Posterior vena cava (tissue), 2 donors: ENCODE results near the gene CNKSR1. TPM values are rescaled to one million over a fixed set of nuclear protein-coding genes. Genes with fewer than 3 reads are reported as not detected.

Experiments used
- DNase-seq: peaks from one replicate; pipeline ENCODE4 v3.0.0-alpha.2; 2020; ENCODE audit warnings: low spot score
- intact Hi-C, 2 donors: fragments of 100-400 bp; cut with DNase I; formaldehyde crosslinking; loops; one replicate each; pipeline versions ENCODE4 v1.14.1 to v1.14.2; 2022 to 2023
- total RNA-seq, 2 donors: library from RNA; stranded (reverse); fragmentation: NEBNext Ultra II Directional; extraction: Animal tissue kit (Norgen Biotek cat#: 25700); gene quantifications; one replicate each; pipeline ENCODE4 v1.2.1, GENCODE V29; 2021
- donor health status: DM: yes; HTN: yes; CAD: no.
- donor health status: DM: yes; HTN: yes; CAD: no.

Gene CNKSR1
- total RNA-seq, 2 donors from 2014 or later: 0.32 to 2.4 TPM

DNA sequence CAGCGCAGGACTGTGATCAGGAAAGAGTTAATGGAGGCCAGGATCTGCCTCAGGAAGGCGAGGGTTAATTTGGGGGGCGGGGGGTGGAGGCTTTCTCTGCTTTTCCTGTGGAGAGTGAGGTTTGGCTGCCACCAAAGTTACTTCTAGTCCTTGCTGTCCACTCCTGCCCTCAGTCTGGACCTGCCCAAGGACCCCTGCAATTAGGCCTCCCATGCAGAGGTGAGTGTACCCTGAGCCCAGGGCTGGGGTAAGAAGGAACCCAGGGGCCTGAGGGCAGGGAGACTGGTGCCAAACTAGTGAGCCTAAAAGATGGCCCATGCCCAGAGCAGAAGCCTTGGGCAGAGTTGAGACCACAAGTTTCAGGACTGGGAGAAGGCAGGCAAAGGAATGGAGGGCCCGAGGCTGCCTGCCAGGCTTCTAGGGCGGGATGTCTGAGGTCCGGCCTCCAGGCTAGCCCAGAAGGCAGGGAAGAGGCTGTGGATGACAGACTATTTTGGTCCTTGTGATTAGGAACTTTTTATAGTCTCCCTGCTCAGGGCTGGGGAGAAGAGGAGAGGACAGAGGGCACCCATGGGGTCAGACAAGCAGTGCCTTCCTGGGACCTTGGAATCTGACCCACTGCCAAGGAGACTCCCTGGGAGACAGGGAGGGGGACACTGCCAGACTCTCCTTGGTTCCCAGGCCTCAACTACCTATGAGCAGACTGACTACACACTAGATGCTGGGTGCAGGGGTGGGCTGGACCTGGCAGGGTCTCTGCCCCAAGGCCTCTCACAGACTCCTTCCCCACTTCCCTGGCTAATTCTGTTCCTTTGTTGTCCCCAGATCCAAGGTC lies 18.2 kb upstream of the CNKSR1 start, which contains the start of gene FAM110D:
Gene FAM110D, plus strand, starts transcription at position 172 of the 835 bp plus-strand sequence. CDS start 2,213 bp downstream, outside the sequence.
- peak; percentile 62 for DNase-seq
- intact Hi-C loops: no loop called here

DNA sequence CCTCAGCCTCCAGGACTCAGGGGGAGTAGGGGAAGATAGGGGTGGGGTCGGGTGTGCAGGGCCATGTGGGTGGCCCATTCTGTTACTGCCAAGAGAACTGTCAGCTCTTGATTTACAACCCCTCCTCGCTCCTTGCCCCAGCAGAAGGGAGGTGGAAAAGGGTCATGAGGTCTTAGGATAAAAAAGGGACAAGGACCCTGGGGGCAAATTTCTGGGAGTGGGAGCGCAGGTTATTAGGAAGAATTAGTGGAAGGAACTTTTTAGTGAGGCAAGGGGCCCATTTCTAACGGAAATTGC lies 17.6 kb upstream of the CNKSR1 start:
- intact Hi-C loops: loop anchor here in 1 of 2 donors (5.0 kb wide), 1 partner anchor 52 kb away; no protein-coding TSS in a partner anchor
- no peak for DNase-seq

DNA sequence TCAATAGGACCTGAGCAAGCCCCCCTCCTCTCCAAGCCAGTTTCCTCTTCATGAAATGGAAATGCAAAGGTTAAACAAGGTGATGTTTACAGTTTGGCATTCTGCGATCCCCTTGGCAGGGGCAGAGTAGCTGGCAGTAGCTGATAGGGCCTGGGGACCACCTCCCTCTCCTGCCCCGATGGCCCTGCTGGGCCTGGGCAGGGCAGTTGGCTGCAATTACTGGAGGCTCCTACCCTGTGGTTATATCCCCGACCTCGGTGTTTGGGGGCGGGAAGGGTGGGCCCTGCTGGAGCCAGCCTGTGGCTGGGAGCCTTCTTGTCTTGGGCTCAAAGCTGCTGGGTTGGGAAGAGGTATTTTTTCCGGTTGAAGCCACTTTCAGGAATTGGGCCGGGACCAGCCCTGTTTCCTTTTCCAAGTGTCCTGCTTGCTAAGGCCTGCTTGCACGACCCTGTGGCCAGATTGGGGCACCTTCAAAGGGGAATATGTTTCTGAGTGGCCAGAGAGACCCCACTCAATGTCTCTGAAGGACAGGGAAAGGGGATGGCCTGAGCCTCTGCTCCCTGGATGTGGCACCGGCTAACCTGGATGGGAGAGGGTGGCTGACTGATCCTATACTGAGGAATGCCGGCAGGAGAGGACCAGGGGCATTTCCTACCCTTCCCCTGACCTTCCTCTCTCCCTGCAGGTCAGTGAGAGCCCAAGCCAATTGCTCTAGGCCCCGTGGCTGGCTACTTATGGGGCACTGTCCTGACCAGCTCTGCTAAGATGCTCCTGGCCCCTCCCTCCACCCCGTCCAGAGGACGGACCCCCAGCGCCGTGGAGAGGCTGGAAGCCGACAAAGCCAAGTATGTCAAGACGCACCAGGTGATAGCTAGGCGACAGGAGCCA lies 16.5 kb upstream of the CNKSR1 start:
- DNase-seq: peak; percentile 31
- intact Hi-C loops: loop anchor here in 1 of 2 donors (5.0 kb wide), 1 partner anchor 53 kb away; no protein-coding TSS in a partner anchor

DNA sequence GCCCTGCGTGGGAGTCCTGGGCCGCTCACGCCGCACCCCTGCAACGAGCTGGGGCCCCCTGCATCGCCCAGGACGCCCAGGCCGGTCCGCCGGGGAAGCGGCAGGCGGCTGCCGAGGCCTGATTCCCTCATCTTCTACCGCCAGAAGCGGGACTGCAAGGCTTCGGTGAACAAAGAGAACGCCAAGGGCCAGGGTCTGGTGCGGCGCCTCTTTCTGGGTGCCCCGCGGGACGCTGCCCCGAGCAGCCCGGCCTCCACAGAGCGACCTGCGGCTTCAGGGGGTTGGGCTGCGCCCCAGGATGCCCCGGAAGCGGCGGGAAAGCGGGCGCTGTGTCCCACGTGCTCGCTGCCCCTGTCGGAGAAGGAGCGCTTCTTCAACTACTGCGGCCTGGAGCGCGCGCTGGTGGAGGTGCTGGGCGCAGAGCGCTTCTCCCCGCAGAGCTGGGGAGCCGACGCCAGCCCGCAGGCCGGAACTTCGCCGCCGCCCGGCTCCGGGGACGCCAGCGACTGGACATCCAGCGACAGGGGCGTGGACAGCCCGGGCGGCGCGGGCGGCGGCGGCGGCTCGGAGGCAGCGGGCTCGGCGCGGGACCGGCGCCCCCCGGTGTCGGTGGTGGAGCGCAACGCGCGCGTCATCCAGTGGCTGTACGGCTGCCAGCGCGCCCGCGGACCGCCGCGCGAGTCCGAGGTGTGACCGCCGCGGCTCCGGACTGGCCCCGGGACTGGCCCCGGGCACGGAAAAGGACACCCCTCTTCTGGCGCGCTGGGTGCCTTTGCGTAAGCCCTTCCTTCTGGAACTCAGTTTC lies 15.7 kb upstream of the CNKSR1 start:
- DNase-seq: peak; percentile 87
- intact Hi-C loops: loop anchor here in 1 of 2 donors (5.0 kb wide), 1 partner anchor 54 kb away; no protein-coding TSS in a partner anchor

DNA sequence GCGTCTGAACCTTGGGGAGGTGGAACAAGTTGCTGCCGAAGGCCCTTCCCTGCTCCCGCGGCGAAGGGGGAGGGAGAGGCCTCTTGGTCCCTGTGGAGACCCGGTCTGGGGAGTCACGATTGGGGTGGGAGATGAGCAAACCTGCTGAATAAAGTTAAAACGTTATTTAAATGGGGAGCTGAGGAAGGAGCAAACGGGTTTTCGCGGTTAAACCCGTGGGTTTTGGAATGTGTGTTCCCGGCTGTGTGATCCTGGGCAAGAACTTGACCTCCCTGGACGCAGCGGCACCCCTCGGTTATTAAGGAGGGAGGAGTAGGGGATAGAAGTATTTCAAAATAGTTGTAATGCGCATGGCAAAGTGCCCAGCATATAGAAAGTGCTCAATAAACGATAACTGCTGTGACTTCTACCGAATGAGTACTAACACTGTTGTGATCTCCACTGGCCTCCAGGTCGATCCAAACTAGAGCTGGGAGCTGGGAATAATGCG lies 15.0 kb upstream of the CNKSR1 start:
- no peak for DNase-seq
- intact Hi-C loops: loop anchor here in 1 of 2 donors (5.0 kb wide), 1 partner anchor 55 kb away; no protein-coding TSS in a partner anchor

DNA sequence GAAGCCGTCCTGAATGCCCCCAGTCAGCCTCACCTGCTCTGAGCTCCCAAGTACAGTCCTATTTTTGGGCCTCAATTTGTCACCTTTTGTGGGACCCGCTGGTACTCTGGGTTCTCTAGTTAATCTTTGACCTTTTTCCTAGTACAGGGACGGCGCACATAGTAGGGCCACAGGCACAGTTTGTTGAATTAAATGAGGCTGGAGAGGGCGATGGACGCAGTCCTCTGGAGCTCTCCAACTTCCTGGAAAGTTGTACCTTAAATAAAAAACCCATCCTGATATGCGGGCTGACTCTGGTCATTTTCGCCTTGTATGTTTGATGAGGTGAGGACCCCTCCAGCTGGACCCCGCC lies 13.6 kb upstream of the CNKSR1 start:
- DNase-seq: no peak
- intact Hi-C loops: loop anchor here in 1 of 2 donors (5.0 kb wide), 1 partner anchor 56 kb away; no protein-coding TSS in a partner anchor

DNA sequence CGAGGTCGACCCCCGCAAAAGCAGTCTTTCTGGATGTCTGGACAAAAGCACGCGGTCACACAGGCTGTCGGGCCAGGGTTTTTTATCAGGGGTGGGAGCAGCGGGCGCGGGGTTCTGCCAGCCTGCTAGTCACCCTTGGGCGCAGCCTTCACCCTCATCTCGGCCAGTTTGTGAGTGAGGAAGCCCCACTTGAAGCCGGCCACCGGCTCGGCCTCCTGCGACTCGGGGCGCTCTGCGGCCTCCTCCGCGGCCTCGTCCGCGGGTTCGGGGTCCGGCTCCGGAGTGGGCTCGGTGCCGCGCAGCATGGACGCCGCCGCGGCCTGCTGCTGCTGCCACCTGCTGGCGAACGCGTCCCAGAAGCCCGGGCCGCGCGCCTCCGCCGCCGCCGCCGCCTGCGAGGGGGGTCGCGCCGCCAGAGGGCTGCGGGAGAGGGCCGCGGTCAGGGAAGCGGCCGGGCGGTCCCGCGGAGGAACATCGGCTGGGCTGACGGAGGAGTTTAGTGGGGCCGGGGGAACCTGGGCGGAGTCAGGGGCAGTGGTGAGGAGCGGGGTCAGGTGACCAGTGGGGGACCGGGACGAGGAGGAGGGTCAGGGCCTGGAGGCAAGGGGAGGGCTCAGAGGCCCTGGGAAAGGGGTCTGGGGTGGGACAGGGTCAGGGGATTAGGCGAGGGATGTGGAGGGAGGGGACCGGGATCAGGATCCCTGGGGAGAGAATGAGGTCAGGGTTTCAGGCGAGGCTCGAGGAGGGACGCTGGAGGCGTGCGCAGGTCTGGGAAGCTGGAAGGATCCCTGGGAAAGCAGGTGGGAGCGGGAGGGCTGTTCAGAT lies 13.0 kb upstream of the CNKSR1 start:
- intact Hi-C loops: loop anchor here in 1 of 2 donors (5.0 kb wide), 1 partner anchor 57 kb away; no protein-coding TSS in a partner anchor
- no peak for DNase-seq

DNA sequence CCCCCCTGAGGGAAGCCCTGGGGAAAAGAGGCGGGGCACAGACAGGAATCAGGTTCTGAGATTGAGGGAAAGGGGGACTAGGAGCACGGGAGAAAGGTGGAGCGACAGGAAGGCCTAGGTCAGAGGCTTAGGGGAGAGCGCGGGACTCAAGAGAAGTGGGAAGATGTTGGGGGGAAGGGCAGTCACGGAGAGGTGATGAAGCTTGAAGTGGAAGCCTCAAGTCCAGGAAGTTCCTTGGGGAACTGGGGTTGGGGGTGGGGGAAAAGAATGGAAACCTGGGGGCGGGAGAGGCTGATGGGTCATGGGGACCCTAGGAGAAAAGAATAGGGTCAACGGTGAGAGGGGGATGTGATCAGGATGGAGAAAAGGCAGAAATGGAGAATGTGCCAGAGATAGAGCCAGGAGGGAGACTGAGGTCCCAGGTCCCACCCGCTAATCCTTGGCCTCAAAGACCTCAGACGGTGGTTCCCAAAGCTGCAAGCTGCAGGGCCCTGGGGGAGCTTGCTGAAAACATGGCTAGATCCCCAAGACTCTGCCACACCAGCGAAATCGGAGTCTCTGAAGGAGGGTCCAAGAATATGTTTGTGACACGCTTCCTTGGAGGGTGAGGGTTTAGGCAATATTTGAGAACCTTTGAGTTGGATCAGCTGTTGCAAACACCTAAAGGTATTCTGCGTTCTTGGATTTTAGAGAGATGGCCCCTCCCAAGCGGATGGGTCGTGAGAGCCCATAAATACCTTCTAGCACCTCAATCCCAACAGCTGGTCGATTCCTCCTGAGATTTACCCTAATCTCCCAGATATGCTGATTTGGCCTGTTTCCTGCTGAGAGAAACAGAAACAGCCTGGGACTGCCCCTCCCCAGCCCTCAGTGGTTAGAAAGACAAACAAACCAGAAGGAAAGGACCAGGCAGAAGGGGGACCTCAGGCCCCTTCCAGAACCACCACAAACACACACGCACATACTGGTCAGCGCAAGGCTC lies 12.1 kb upstream of the CNKSR1 start:
- intact Hi-C loops: loop anchor here in 1 of 2 donors (5.0 kb wide), 2 partner anchors 58 to 157 kb away; no protein-coding TSS in a partner anchor
- no peak for DNase-seq

DNA sequence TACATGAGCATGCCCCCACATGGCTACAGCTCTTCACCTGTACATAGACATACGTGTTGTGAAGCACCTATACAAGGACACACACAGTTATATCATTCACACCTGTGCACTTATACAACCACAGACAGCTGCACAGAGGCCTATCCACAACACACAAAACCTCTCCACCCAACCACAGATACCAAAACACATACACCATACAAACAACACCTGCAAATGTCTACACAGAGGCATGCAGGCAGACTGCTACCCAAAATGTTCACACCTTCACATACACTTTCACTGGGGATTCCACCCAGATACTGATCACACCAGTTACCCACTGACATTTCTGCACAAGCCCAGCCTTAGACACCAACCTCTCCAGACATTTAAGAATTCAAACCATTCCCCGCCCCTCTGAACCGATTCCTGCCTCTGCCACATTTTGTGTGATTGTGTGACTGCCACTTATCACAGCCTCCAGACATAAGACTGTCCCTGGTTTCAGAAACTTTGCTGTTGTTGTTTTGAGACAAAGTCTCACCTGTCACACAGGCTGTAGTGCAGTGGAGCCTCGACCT lies 10.5 kb upstream of the CNKSR1 start:
- intact Hi-C loops: loop anchor here in 1 of 2 donors (5.0 kb wide), 1 partner anchor 156 kb away; no protein-coding TSS in a partner anchor
- DNase-seq: no peak

DNA sequence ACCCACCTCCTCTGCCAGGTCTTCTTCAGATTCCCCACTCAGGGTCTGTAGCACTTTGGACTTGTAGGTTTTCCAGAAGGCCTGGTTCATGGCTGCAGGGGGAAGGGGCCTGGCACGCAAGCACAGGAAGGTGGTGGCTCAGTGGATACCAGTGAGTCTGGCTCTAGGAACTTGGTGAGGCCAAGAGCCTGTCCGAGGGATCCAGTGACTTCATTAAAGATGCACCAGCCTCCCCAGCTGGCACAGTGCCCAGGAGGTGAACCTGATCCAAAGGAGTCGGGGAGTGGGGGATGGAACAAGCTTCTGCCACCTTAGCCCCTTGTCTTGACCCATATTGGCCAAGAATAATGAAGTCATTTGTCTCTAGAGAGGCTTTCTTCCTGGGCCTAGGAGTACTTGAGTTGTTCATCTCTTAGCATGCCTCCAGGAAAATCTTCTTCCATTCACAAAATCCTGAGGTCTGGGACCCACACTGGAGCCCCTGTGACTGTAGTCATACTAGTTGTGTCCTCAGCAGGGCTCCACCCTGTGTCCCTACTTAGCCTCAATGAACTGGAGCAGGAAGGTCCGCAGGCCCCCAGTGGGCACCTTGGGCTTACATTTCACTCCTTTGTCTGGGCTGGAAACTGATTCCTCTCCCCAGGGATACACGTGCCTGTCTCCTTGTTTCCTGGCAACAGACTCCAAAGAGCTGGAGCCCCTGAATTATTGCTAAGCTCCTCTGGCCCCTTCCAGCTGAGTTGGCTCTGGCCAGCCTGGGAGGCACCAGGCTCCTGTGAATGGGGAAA lies 8.7 kb upstream of the CNKSR1 start, which contains the start of gene C1orf232:
Gene C1orf232, minus strand, starts transcription at position 554 of the 788 bp plus-strand sequence. Its CDS starts 464 bp downstream, at position 90.
- DNase-seq: no peak
- intact Hi-C loops: loop anchor here in 1 of 2 donors (5.0 kb wide), 1 partner anchor 154 kb away; no protein-coding TSS in a partner anchor

DNA sequence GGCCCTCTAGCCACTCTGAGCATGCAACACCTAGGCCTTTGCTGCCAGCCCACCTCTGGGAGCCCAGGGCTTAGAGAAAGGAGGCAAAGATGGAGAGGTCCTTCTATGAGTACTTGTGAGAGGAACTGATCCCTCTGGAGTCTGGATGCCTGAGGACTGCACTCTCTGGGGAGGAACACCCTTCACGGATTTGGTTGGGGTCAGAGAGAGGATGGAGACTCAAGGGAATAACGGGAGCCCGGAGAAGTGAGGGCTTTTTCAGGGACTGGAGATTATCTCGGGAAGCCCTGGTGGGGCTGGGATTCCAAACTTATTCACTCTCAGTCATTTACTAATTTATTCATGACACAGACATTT lies 8.1 kb upstream of the CNKSR1 start:
- DNase-seq: no peak
- intact Hi-C loops: loop anchor here in 1 of 2 donors (5.0 kb wide), 1 partner anchor 153 kb away; no protein-coding TSS in a partner anchor

DNA sequence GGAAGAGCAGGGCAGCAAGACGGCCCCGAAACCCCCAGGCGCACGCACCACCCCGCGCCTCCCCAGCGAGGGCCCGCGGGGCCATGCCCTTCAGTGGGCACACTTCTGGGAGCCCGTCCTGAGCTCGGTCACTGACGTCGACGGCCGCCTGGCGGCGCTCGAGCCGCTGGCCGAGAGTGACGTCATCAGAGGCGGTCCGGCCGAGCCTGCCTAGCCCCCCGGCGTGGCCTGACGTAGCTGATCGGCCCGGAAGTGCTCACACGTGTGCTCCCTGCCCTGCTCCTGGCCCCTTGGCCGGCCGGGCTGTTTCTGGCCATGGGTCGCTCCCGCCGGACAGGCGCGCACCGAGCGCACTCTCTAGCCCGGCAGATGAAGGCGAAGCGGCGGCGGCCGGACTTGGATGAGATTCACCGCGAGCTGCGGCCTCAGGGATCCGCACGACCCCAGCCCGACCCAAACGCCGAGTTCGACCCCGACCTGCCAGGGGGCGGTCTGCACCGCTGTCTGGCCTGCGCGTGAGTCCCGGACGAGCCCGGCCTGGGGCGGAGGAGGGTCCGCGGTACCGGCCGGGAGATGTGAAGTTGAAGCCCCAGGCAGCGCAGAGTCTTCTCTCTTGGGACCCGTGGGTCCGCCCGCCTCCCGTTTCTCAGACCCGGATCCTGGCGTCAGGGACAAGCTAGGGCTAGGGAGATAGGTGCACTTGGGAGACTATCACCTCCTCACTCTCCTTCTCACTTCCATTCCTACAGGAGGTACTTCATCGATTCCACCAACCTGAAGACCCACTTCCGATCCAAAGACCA lies 7.4 kb upstream of the CNKSR1 start, which contains the start of gene ZNF593:
Gene ZNF593, plus strand, starts transcription at position 240 of the 803 bp plus-strand sequence. Its CDS starts 76 bp downstream, at position 316.
- intact Hi-C loops: loop anchor here (5.0 kb wide), 2 partner anchors 152 to 1637 kb away; no protein-coding TSS in a partner anchor
- DNase-seq: peak; percentile 98

DNA sequence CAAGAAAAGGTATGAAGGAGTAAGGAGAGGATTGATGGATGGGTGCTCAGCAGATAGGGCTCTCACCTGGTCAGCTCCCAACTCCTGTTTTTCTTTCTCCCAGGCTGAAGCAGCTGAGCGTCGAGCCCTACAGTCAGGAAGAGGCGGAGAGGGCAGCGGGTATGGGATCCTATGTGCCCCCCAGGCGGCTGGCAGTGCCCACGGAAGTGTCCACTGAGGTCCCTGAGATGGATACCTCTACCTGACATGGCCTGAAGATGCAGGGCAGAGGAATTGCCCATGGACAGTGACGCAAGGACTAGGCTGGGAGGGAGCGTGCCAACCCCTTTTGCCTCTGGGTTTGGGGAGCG lies 6.8 kb upstream of the CNKSR1 start:
- intact Hi-C loops: loop anchor here in 1 of 2 donors (5.0 kb wide), 1 partner anchor 1637 kb away; no protein-coding TSS in a partner anchor
- DNase-seq: no peak
